Trophoblast cell (in vitro differentiated cells and primary cell): ENCODE data around the gene MC1R.
"Not testable (repeated sequence)": the region's sequence is repeated elsewhere in the genome, so short reads cannot be mapped to it uniquely, and the experiment has no call there.

ENCODE experiments used
- DNase-seq, 2 donors: peaks; one replicate each; pipeline ENCODE4 v3.0.0-alpha.2; 2016
- H2AFZ ChIP-seq: 2 replicates; pipeline ENCODE4 v1.6.1; 2013; ENCODE audit warnings: low read length, moderate library complexity, mild to moderate bottlenecking; ENCODE audit not compliant: insufficient read depth, poor library complexity
- H2AK5ac ChIP-seq: 2 replicates; pipeline ENCODE4 v1.6.1; 2013; ENCODE audit warnings: mild to moderate bottlenecking, low read length
- H2BK120ac ChIP-seq: 2 replicates; pipeline ENCODE4 v1.6.1; 2013; ENCODE audit warnings: low read length, mild to moderate bottlenecking, moderate library complexity; ENCODE audit not compliant: insufficient read depth, poor library complexity
- H2BK12ac ChIP-seq: 2 replicates; pipeline ENCODE4 v1.6.1; 2013; ENCODE audit warnings: mild to moderate bottlenecking, low read length, moderate library complexity
- H2BK5ac ChIP-seq: 2 replicates; pipeline ENCODE4 v1.6.1; 2013; ENCODE audit warnings: low read length, low read depth, moderate library complexity, mild to moderate bottlenecking; ENCODE audit not compliant: poor library complexity
- H3K14ac ChIP-seq: 2 replicates; pipeline ENCODE4 v1.6.1; 2013; ENCODE audit warnings: mild to moderate bottlenecking, low read length
- H3K18ac ChIP-seq: 2 replicates; pipeline ENCODE4 v1.6.1; 2013; ENCODE audit warnings: mild to moderate bottlenecking, low read length
- H3K23ac ChIP-seq: 2 replicates; pipeline ENCODE4 v1.6.1; 2013; ENCODE audit warnings: low read length
- H3K27ac ChIP-seq: 2 replicates; pipeline ENCODE4 v1.5.1; 2013; ENCODE audit warnings: low read depth, mild to moderate bottlenecking, inconsistent platforms, low read length, moderate library complexity
- H3K27me3 ChIP-seq: 2 replicates; pipeline ENCODE4 v1.6.1; 2013; ENCODE audit warnings: inconsistent platforms, mild to moderate bottlenecking, low read length, moderate library complexity; ENCODE audit not compliant: insufficient read depth
- H3K36me3 ChIP-seq, 2 experiments: 1 replicate in 1 of 2; 2 replicates in 1 of 2; pipeline ENCODE4 v1.6.1; 2013; ENCODE audit warnings: low read length in 2 of 2, mild to moderate bottlenecking in 2 of 2, moderate library complexity in 1 of 2; ENCODE audit not compliant: insufficient read depth in 2 of 2, control insufficient read depth in 1 of 2
- H3K4ac ChIP-seq: 2 replicates; pipeline ENCODE4 v1.6.1; 2013; ENCODE audit warnings: low read depth, mild to moderate bottlenecking, low read length, moderate library complexity
- H3K4me1 ChIP-seq, 2 experiments: 1 replicate in 1 of 2; 2 replicates in 1 of 2; pipeline ENCODE4 v1.6.1; 2013; ENCODE audit warnings: low read length in 2 of 2, mild to moderate bottlenecking in 2 of 2, moderate library complexity in 1 of 2; ENCODE audit not compliant: insufficient read depth in 2 of 2, control insufficient read depth in 1 of 2
- H3K4me2 ChIP-seq: 2 replicates; pipeline ENCODE4 v1.6.1; 2013; ENCODE audit warnings: inconsistent platforms, mild to moderate bottlenecking, low read length, moderate library complexity
- H3K4me3 ChIP-seq: 2 replicates; pipeline ENCODE4 v1.5.1; 2013; ENCODE audit warnings: mild to moderate bottlenecking, low read depth, low read length, inconsistent platforms
- H3K79me1 ChIP-seq: one replicate; pipeline ENCODE4 v1.6.1; 2013; ENCODE audit warnings: low read length
- H3K79me2 ChIP-seq: 2 replicates; pipeline ENCODE4 v1.6.1; 2013; ENCODE audit warnings: low read length, mild to moderate bottlenecking; ENCODE audit not compliant: control insufficient read depth, insufficient read depth, poor library complexity
- H3K9ac ChIP-seq: 2 replicates; pipeline ENCODE4 v1.6.1; 2013; ENCODE audit warnings: mild to moderate bottlenecking, low read length
- H3K9me3 ChIP-seq: 2 replicates; pipeline ENCODE4 v1.6.1; 2013; ENCODE audit warnings: low read depth, mild to moderate bottlenecking, control low read depth, inconsistent platforms, low read length; ENCODE audit not compliant: insufficient read depth
- H4K12ac ChIP-seq: 2 replicates; pipeline ENCODE4 v1.6.1; 2013; ENCODE audit warnings: low read depth, mild to moderate bottlenecking, low read length, moderate library complexity
- H4K8ac ChIP-seq: 2 replicates; pipeline ENCODE4 v1.6.1; 2013; ENCODE audit warnings: low read depth, mild to moderate bottlenecking, low read length, moderate library complexity
- H4K91ac ChIP-seq: one replicate; pipeline ENCODE4 v1.6.1; 2013; ENCODE audit warnings: low read depth, mild to moderate bottlenecking, low read length, moderate library complexity
- WGBS: extraction: QIAGEN DNeasy Blood & Tissue Kit; methylation state at CpG from one replicate; pipeline ENCODE4 v1.1.7; 2013; ENCODE audit warnings: missing lambda C conversion rate; ENCODE audit not compliant: insufficient read length, insufficient coverage; ENCODE audit errors: extremely low coverage; 5-methylcytosine and 5-hydroxymethylcytosine counted together

Gene MC1R

GRCh38 chr16:89967436-89967835, 48.8 kb downstream of the MC1R start:
- not testable (repeated sequence) for H3K23ac ChIP-seq, H3K4me2 ChIP-seq, DNase-seq, H3K79me2 ChIP-seq, H3K27ac ChIP-seq, H3K79me1 ChIP-seq, H3K4ac ChIP-seq, H2BK12ac ChIP-seq, H2AFZ ChIP-seq, H4K91ac ChIP-seq, H2AK5ac ChIP-seq, H3K18ac ChIP-seq, H3K27me3 ChIP-seq, H3K9ac ChIP-seq, H2BK120ac ChIP-seq, H3K4me1 ChIP-seq, H2BK5ac ChIP-seq, H3K4me3 ChIP-seq, H3K9me3 ChIP-seq, H4K12ac ChIP-seq, H4K8ac ChIP-seq, H3K14ac ChIP-seq
- H3K36me3 ChIP-seq, result peaks cover 31 to 34% of the 10 kb centered on the region in 2 experiments
- no CpG with 5 or more reads among the region's 5 CpGs for WGBS

- H3K79me1 ChIP-seq, result peaks cover 12% of the 10 kb centered on the region
- H3K27ac ChIP-seq, H3K27me3 ChIP-seq, H3K18ac ChIP-seq, H2BK12ac ChIP-seq, H3K4me3 ChIP-seq, H4K91ac ChIP-seq, H4K8ac ChIP-seq, H3K14ac ChIP-seq, H2AK5ac ChIP-seq, H3K4me2 ChIP-seq, H3K4me1 ChIP-seq, H2BK5ac ChIP-seq, H3K9me3 ChIP-seq, H2AFZ ChIP-seq, H3K4ac ChIP-seq, H3K23ac ChIP-seq, H2BK120ac ChIP-seq, H3K9ac ChIP-seq, DNase-seq, H4K12ac ChIP-seq: not testable (repeated sequence)
- H3K79me2 ChIP-seq, result peaks cover 12% of the 10 kb centered on the region
- peaks cover 27 to 30% of the 10 kb centered on the region in 2 experiments for H3K36me3 ChIP-seq
- WGBS, result no CpG with 5 or more reads among the region's 11 CpGs
These were observed 49.4 kb downstream of the MC1R start for GRCh38 chr16:89968074-89968473.

- no peak overlapping the region for H3K18ac ChIP-seq
- peaks cover 15% of the 10 kb centered on the region in 2 experiments for H3K36me3 ChIP-seq
- H4K8ac ChIP-seq, result no peak overlapping the region
- H4K91ac ChIP-seq, result no peak overlapping the region
- no peak overlapping the region for H3K23ac ChIP-seq
- H2AFZ ChIP-seq, result no peak overlapping the region
- H3K79me1 ChIP-seq, result peaks cover 12% of the 10 kb centered on the region
- H3K27ac ChIP-seq, result no peak overlapping the region
- H4K12ac ChIP-seq, result no peak overlapping the region
- no peak overlapping the region for H2BK120ac ChIP-seq
- H3K9ac ChIP-seq, result no peak overlapping the region
- H3K9me3 ChIP-seq, result peaks cover 7% of the 10 kb centered on the region
- no peak overlapping the region for H2BK5ac ChIP-seq
- no peak overlapping the region for H3K14ac ChIP-seq
- H3K4ac ChIP-seq, result no peak overlapping the region
- H3K4me2 ChIP-seq, result no peak overlapping the region
- H3K4me1 ChIP-seq, result peaks cover 9% of the 10 kb centered on the region in 2 experiments
- no peak overlapping the region for H3K4me3 ChIP-seq
- H2BK12ac ChIP-seq, result no peak overlapping the region
- H2AK5ac ChIP-seq, result no peak overlapping the region
- H3K27me3 ChIP-seq, result no peaks in the 10 kb centered on the region
- peaks cover 13% of the 10 kb centered on the region for H3K79me2 ChIP-seq
- WGBS, result no CpG with 5 or more reads among the region's 6 CpGs
- DNase-seq, result no peak
These were observed 51.2 kb downstream of the MC1R start for GRCh38 chr16:89969741-89970410.
